Measurements from ENCODE around the gene SVEP1.

Gene SVEP1

DNA sequence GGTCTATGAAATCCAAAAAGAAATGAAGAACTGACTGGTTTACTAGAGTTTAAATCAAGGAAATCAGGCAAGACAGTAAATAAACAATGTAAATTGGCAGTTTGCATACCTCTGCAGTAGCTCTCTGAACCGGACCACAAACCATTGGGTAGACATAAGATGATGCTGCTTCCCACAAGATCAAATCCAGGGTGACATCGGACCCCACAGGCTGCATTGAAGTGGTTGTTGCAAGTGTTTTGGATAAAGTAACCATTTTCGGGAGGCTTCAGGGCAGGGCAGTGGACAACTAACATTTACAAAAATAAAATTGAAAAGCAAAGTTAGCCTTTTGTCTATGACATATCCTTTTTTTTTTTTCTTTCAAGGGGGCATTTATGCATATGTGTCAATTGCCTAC is 66.7 kb downstream of the SVEP1 start:
- H3K9ac ChIP-seq (ENCODE audit: low read depth, low read length, poor library complexity) = no peak overlapping the region
- H2AK5ac ChIP-seq (ENCODE audit: low read depth, low read length) = no peak overlapping the region
- H3K23ac ChIP-seq (ENCODE audit: low read depth, low read length, poor library complexity) = no peak overlapping the region
- H3K9me3 ChIP-seq (replicated peaks in 1 of 2; ENCODE audit: control insufficient read depth in 2 of 2, insufficient read depth in 1 of 2, low read depth in 1 of 2, low read length in 2 of 2) = peaks cover 0 to 3% of the 10 kb centered on the region in 2 donors
- WGBS, 2 donors (ENCODE audit: extremely low coverage in 2 of 2, insufficient read length in 2 of 2, insufficient replicate concordance in 1 of 2) = no CpG with 5 or more reads among the region's 3 CpGs
- no peak overlapping the region for H3K4me2 ChIP-seq (ENCODE audit: insufficient read depth, low read length, poor library complexity, severe bottlenecking)
- H4K91ac ChIP-seq (ENCODE audit: low read depth, low read length, poor library complexity) = no peak overlapping the region
- no peaks in the 10 kb centered on the region for H3K27me3 ChIP-seq (ENCODE audit: control insufficient read depth in 3 of 3, insufficient read depth in 3 of 3, low read depth in 1 of 3, low read length in 3 of 3)
- no peak overlapping the region for H3K4ac ChIP-seq (ENCODE audit: low read length)
- no peak overlapping the region for H3K18ac ChIP-seq (ENCODE audit: low read length)
- no peak overlapping the region for H2BK120ac ChIP-seq (ENCODE audit: low read depth, low read length)
- no peak overlapping the region for H4K8ac ChIP-seq (ENCODE audit: low read depth, low read length)
- H2AFZ ChIP-seq (ENCODE audit: low read length) = no peak overlapping the region
- H3K4me1 ChIP-seq (ENCODE audit: control insufficient read depth in 2 of 2, insufficient read depth in 1 of 2, low read depth in 1 of 2, low read length in 2 of 2) = no peaks in the 10 kb centered on the region
- H3K79me1 ChIP-seq (ENCODE audit: low read depth, low read length) = no peaks in the 10 kb centered on the region
- no peak overlapping the region for H2BK12ac ChIP-seq (ENCODE audit: low read length)
- DNase-seq (ENCODE audit: low spot score) = no peak
- H2BK15ac ChIP-seq (ENCODE audit: low read length) = no peak overlapping the region
- no peak overlapping the region for H3K27ac ChIP-seq (replicated peaks; ENCODE audit: low read length)
- no peak overlapping the region for H2BK5ac ChIP-seq (ENCODE audit: low read length)
- no peak overlapping the region for H3K4me3 ChIP-seq (ENCODE audit: low read length in 2 of 2)
- no peaks in the 10 kb centered on the region for H3K36me3 ChIP-seq (replicated peaks in 1 of 2; ENCODE audit: control insufficient read depth in 2 of 2, insufficient read depth in 2 of 2, low read length in 2 of 2)
- no peak overlapping the region for H3K14ac ChIP-seq (ENCODE audit: low read length)

GRCh38 chr9:110509792-110510191 is 69.7 kb downstream of the SVEP1 start:
- H3K23ac ChIP-seq (ENCODE audit: low read depth, low read length, poor library complexity) = no peak overlapping the region
- H3K36me3 ChIP-seq (replicated peaks in 1 of 2; ENCODE audit: control insufficient read depth in 2 of 2, insufficient read depth in 2 of 2, low read length in 2 of 2) = no peaks in the 10 kb centered on the region
- no peak overlapping the region for H4K91ac ChIP-seq (ENCODE audit: low read depth, low read length, poor library complexity)
- H2AK5ac ChIP-seq (ENCODE audit: low read depth, low read length) = no peak overlapping the region
- H3K18ac ChIP-seq (ENCODE audit: low read length) = no peak overlapping the region
- H3K4me2 ChIP-seq (ENCODE audit: insufficient read depth, low read length, poor library complexity, severe bottlenecking) = no peak overlapping the region
- H2BK5ac ChIP-seq (ENCODE audit: low read length) = no peak overlapping the region
- H3K4ac ChIP-seq (ENCODE audit: low read length) = no peak overlapping the region
- WGBS, 2 donors (ENCODE audit: extremely low coverage in 2 of 2, insufficient read length in 2 of 2, insufficient replicate concordance in 1 of 2) = no CpG with 5 or more reads among the region's 1 CpG
- H3K14ac ChIP-seq (ENCODE audit: low read length) = no peak overlapping the region
- H2BK12ac ChIP-seq (ENCODE audit: low read length) = no peak overlapping the region
- H3K27me3 ChIP-seq (ENCODE audit: control insufficient read depth in 3 of 3, insufficient read depth in 3 of 3, low read depth in 1 of 3, low read length in 3 of 3) = no peaks in the 10 kb centered on the region
- H2AFZ ChIP-seq (ENCODE audit: low read length) = no peak overlapping the region
- no peak overlapping the region for H3K9ac ChIP-seq (ENCODE audit: low read depth, low read length, poor library complexity)
- peaks cover 0 to 3% of the 10 kb centered on the region in 2 donors for H3K9me3 ChIP-seq (replicated peaks in 1 of 2; ENCODE audit: control insufficient read depth in 2 of 2, insufficient read depth in 1 of 2, low read depth in 1 of 2, low read length in 2 of 2)
- no peak overlapping the region for H3K27ac ChIP-seq (replicated peaks; ENCODE audit: low read length)
- H3K4me1 ChIP-seq (ENCODE audit: control insufficient read depth in 2 of 2, insufficient read depth in 1 of 2, low read depth in 1 of 2, low read length in 2 of 2) = no peaks in the 10 kb centered on the region
- no peak for DNase-seq (ENCODE audit: low spot score)
- no peak overlapping the region for H4K8ac ChIP-seq (ENCODE audit: low read depth, low read length)
- H2BK120ac ChIP-seq (ENCODE audit: low read depth, low read length) = no peak overlapping the region
- no peak overlapping the region for H3K4me3 ChIP-seq (ENCODE audit: low read length in 2 of 2)
- no peaks in the 10 kb centered on the region for H3K79me1 ChIP-seq (ENCODE audit: low read depth, low read length)
- no peak overlapping the region for H2BK15ac ChIP-seq (ENCODE audit: low read length)

- Histone ChIP-seq H2AK5ac (ENCODE audit: low read depth, low read length) (no peak overlapping the region), H4K91ac (ENCODE audit: low read depth, low read length, poor library complexity) (no peak overlapping the region), H3K4ac (ENCODE audit: low read length) (no peak overlapping the region), H4K8ac (ENCODE audit: low read depth, low read length) (no peak overlapping the region), H2BK15ac (ENCODE audit: low read length) (no peak overlapping the region), H3K14ac (ENCODE audit: low read length) (no peak overlapping the region), H3K79me1 (ENCODE audit: low read depth, low read length) (no peaks in the 10 kb centered on the region), H3K9me3 (replicated peaks in 1 of 2; ENCODE audit: control insufficient read depth in 2 of 2, insufficient read depth in 1 of 2, low read depth in 1 of 2, low read length in 2 of 2) (no peaks in the 10 kb centered on the region), H3K27me3 (ENCODE audit: control insufficient read depth in 3 of 3, insufficient read depth in 3 of 3, low read depth in 1 of 3, low read length in 3 of 3) (no peaks in the 10 kb centered on the region), H3K23ac (ENCODE audit: low read depth, low read length, poor library complexity) (no peak overlapping the region), H2BK12ac (ENCODE audit: low read length) (no peak overlapping the region), H3K4me2 (ENCODE audit: insufficient read depth, low read length, poor library complexity, severe bottlenecking) (no peak overlapping the region), H3K4me1 (ENCODE audit: control insufficient read depth in 2 of 2, insufficient read depth in 1 of 2, low read depth in 1 of 2, low read length in 2 of 2) (no peaks in the 10 kb centered on the region), H2AFZ (ENCODE audit: low read length) (no peak overlapping the region), H3K27ac (replicated peaks; ENCODE audit: low read length) (no peak overlapping the region), H2BK120ac (ENCODE audit: low read depth, low read length) (no peak overlapping the region), H3K4me3 (ENCODE audit: low read length in 2 of 2) (no peak overlapping the region), H3K18ac (ENCODE audit: low read length) (no peak overlapping the region), H2BK5ac (ENCODE audit: low read length) (no peak overlapping the region), H3K36me3 (replicated peaks in 1 of 2; ENCODE audit: control insufficient read depth in 2 of 2, insufficient read depth in 2 of 2, low read length in 2 of 2) (no peaks in the 10 kb centered on the region), H3K9ac (ENCODE audit: low read depth, low read length, poor library complexity) (no peak overlapping the region)
- WGBS, 2 donors (ENCODE audit: extremely low coverage in 2 of 2, insufficient read length in 2 of 2, insufficient replicate concordance in 1 of 2) = no CpG with 5 or more reads among the region's 3 CpGs
- no peak for DNase-seq (ENCODE audit: low spot score)
These were observed 76.7 kb downstream of the SVEP1 start for GRCh38 chr9:110502842-110503241.

DNA sequence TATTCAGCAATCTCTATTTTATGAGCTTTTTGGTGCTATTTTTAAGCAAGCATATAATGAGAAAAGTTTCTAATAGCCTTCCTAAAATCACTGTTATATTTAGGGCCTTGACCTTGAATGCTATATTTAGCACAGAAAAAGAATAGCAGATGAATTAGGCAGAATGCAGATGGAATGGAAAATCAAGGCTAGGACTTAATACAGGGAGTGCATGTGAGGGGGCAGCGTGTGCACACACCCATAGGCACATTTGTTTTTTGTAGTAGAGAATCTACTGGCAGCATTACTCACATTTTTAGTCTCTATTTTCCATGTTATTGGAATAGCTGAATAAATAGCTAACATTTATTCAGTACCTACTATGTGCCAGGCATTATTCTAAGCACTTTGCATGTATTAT is 79.9 kb downstream of the SVEP1 start:
- Histone ChIP-seq H3K27ac (replicated peaks; ENCODE audit: low read length) (no peak overlapping the region), H3K27me3 (ENCODE audit: control insufficient read depth in 3 of 3, insufficient read depth in 3 of 3, low read depth in 1 of 3, low read length in 3 of 3) (no peaks in the 10 kb centered on the region), H3K4me3 (ENCODE audit: low read length in 2 of 2) (no peak overlapping the region), H4K8ac (ENCODE audit: low read depth, low read length) (no peak overlapping the region), H3K23ac (ENCODE audit: low read depth, low read length, poor library complexity) (no peak overlapping the region), H4K91ac (ENCODE audit: low read depth, low read length, poor library complexity) (no peak overlapping the region), H3K79me1 (ENCODE audit: low read depth, low read length) (no peaks in the 10 kb centered on the region), H3K18ac (ENCODE audit: low read length) (no peak overlapping the region), H2BK15ac (ENCODE audit: low read length) (no peak overlapping the region), H3K9ac (ENCODE audit: low read depth, low read length, poor library complexity) (no peak overlapping the region), H2AK5ac (ENCODE audit: low read depth, low read length) (no peak overlapping the region), H2AFZ (ENCODE audit: low read length) (no peak overlapping the region), H3K4me1 (ENCODE audit: control insufficient read depth in 2 of 2, insufficient read depth in 1 of 2, low read depth in 1 of 2, low read length in 2 of 2) (no peaks in the 10 kb centered on the region), H2BK5ac (ENCODE audit: low read length) (no peak overlapping the region), H3K4ac (ENCODE audit: low read length) (no peak overlapping the region), H2BK12ac (ENCODE audit: low read length) (no peak overlapping the region), H3K14ac (ENCODE audit: low read length) (no peak overlapping the region), H2BK120ac (ENCODE audit: low read depth, low read length) (no peak overlapping the region), H3K4me2 (ENCODE audit: insufficient read depth, low read length, poor library complexity, severe bottlenecking) (no peak overlapping the region), H3K36me3 (replicated peaks in 1 of 2; ENCODE audit: control insufficient read depth in 2 of 2, insufficient read depth in 2 of 2, low read length in 2 of 2) (no peaks in the 10 kb centered on the region), H3K9me3 (replicated peaks in 1 of 2; ENCODE audit: control insufficient read depth in 2 of 2, insufficient read depth in 1 of 2, low read depth in 1 of 2, low read length in 2 of 2) (no peaks in the 10 kb centered on the region)
- DNase-seq (ENCODE audit: low spot score) = no peak
- no CpG with 5 or more reads among the region's 1 CpG for WGBS, 2 donors (ENCODE audit: extremely low coverage in 2 of 2, insufficient read length in 2 of 2, insufficient replicate concordance in 1 of 2)
